Endothelial cell of umbilical vein (primary cell): ENCODE results near the gene PTPRF. TPM values are rescaled to one million over a fixed set of nuclear protein-coding genes. Genes with fewer than 3 reads are reported as not detected.

Experiments used
- BruUV-seq: library from RNA; stranded (reverse); fragments of 400-500 nt; replicated peaks from 2 replicates; lab custom pipeline; 2021; lab: Mats Ljungman, UMichigan
- CTCF ChIA-PET: fragments of 300-600, 350-600 bp; sonication (Branson Sonifier 250); formaldehyde crosslinking; loops from one replicate; lab custom pipeline; 2021; ENCODE audit warnings: antibody characterized with exemption, inconsistent platforms; lab: Charles Lee
- POLR2A ChIA-PET: fragments of 300-600, 350-600 bp; sonication (Branson Sonifier 250); formaldehyde crosslinking; loops from one replicate; lab custom pipeline; 2021; ENCODE audit warnings: antibody characterized with exemption, inconsistent platforms; lab: Charles Lee
- DNase-seq: peaks from one replicate; pipeline ENCODE4 v3.0.0-alpha.2; 2011; ENCODE audit warnings: low read depth, low spot score
- FAIRE-seq: peaks from 2 replicates; lab custom pipeline; 2011; peaks lifted over from hg19 to GRCh38; lab: Jason Lieb, UNC
- H2AFZ ChIP-seq: 2 replicates; pipeline ENCODE4 v1.6.0; 2012; ENCODE audit warnings: low read depth, low read length, control low read depth, inconsistent platforms
- H3K27ac ChIP-seq: 2 replicates; pipeline ENCODE4 v1.5.1; 2011; ENCODE audit warnings: low read depth, mild to moderate bottlenecking, control low read depth, low read length, moderate library complexity; ENCODE audit not compliant: insufficient read depth
- H3K27me3 ChIP-seq, 2 experiments: 2 replicates each; pipeline versions ENCODE4 v1.6.0 to v1.6.1; 2011; ENCODE audit warnings: low read length in 2 of 2, mixed read lengths in 1 of 2; ENCODE audit not compliant: control insufficient read depth in 2 of 2, insufficient read depth in 2 of 2
- H3K36me3 ChIP-seq, 2 experiments: 2 replicates in 1 of 2; 3 replicates in 1 of 2; pipeline ENCODE4 v1.5.1; 2011; ENCODE audit warnings: low read length in 2 of 2, mild to moderate bottlenecking in 1 of 2, moderate library complexity in 1 of 2; ENCODE audit not compliant: control insufficient read depth in 2 of 2, insufficient read depth in 2 of 2; ENCODE audit errors: extremely low read depth in 1 of 2
- H3K4me1 ChIP-seq: 3 replicates; pipeline ENCODE4 v1.5.1; 2011; ENCODE audit warnings: mild to moderate bottlenecking, low read length; ENCODE audit not compliant: control insufficient read depth, insufficient read depth; ENCODE audit errors: extremely low read depth
- H3K4me2 ChIP-seq: 2 replicates; pipeline ENCODE4 v1.6.1; 2011; ENCODE audit warnings: low read length, control low read depth, mixed read lengths; ENCODE audit not compliant: insufficient read depth
- H3K4me3 ChIP-seq, 3 experiments: fragments of 200-600 bp in 1 of 3; sonication (generic), shearing (Covaris generic) in 1 of 3; replicated peaks in 1 of 3; 2 replicates each; pipeline ENCODE4 v1.5.1; 2011 to 2016; ENCODE audit warnings: control low read depth in 3 of 3, low read length in 3 of 3, mild to moderate bottlenecking in 2 of 3, inconsistent platforms in 1 of 3, low read depth in 1 of 3, moderate library complexity in 1 of 3; ENCODE audit not compliant: insufficient read depth in 1 of 3
- H3K79me2 ChIP-seq: 2 replicates; pipeline ENCODE4 v1.6.0; 2012; ENCODE audit warnings: low read length, inconsistent platforms; ENCODE audit not compliant: control insufficient read depth, insufficient read depth
- H3K9ac ChIP-seq: replicated peaks from 2 replicates; pipeline ENCODE3; 2011; ENCODE audit warnings: low read length, control low read depth; ENCODE audit not compliant: insufficient read depth; ENCODE audit errors: extremely low read depth
- H3K9me1 ChIP-seq: replicated peaks from 3 replicates; pipeline ENCODE4 v1.6.0; 2011; ENCODE audit warnings: mild to moderate bottlenecking, low read length; ENCODE audit not compliant: control insufficient read depth, insufficient read depth; ENCODE audit errors: extremely low read depth
- H3K9me3 ChIP-seq: replicated peaks from 2 replicates; pipeline ENCODE4 v1.5.1; 2012; ENCODE audit warnings: low read length, inconsistent platforms; ENCODE audit not compliant: control insufficient read depth, insufficient read depth
- H4K20me1 ChIP-seq: replicated peaks from 2 replicates; pipeline ENCODE3; 2011; ENCODE audit warnings: mild to moderate bottlenecking, low read length; ENCODE audit not compliant: control insufficient read depth, insufficient read depth; ENCODE audit errors: extremely low read depth
- EZH2 ChIP-seq: IDR thresholded peaks from 2 replicates; pipeline ENCODE4 v1.6.1; 2012; ENCODE audit warnings: borderline replicate concordance, low read depth, mild to moderate bottlenecking, moderate library complexity, low read length, inconsistent platforms; ENCODE audit not compliant: severe bottlenecking
- FOS ChIP-seq: IDR thresholded peaks from 2 replicates; pipeline ENCODE4 v1.6.1; 2011; ENCODE audit warnings: mild to moderate bottlenecking, low read length, moderate library complexity, borderline replicate concordance; ENCODE audit not compliant: insufficient read depth
- GATA2 ChIP-seq: IDR thresholded peaks from 2 replicates; pipeline ENCODE4 v1.7.0; 2011; ENCODE audit warnings: low read depth, mild to moderate bottlenecking, moderate library complexity, mixed read lengths, low read length; ENCODE audit not compliant: insufficient read length, insufficient read depth
- JUN ChIP-seq: IDR thresholded peaks from 2 replicates; pipeline ENCODE4 v1.6.1; 2011; ENCODE audit warnings: borderline replicate concordance, low read depth; ENCODE audit not compliant: insufficient read length, insufficient read depth
- MYC ChIP-seq: IDR thresholded peaks from one replicate; pipeline ENCODE4 v1.6.1; 2011; ENCODE audit warnings: mild to moderate bottlenecking, low read depth, low read length
- POLR2A ChIP-seq: IDR thresholded peaks from 2 replicates; pipeline ENCODE4 v1.6.1; 2012; ENCODE audit warnings: low read depth, mild to moderate bottlenecking, control low read depth, low read length
- POLR2AphosphoS5 ChIP-seq: IDR thresholded peaks from 2 replicates; pipeline ENCODE4 v1.6.1; 2012; ENCODE audit warnings: low read depth, mild to moderate bottlenecking, control low read depth, low read length, moderate library complexity; ENCODE audit not compliant: insufficient read depth
- dilution Hi-C: fragments of 300-500 bp; cut with MboI; formaldehyde crosslinking; loops from one replicate; pipeline ENCODE4 v1.15.0; 2019; ENCODE audit warnings: low sequenced_read_pairs; ENCODE audit not compliant: extremely low pct_ligation_motif_present
- intact Hi-C: fragments of 100-400 bp; cut with micrococcal nuclease; formaldehyde crosslinking; loops from one replicate; pipeline ENCODE4 v1.10.0; 2022
- polyA plus RNA-seq, 4 experiments: library from polyadenylated mRNA; depleted of rRNA in 3 of 4; stranded (reverse) in 3 of 4; unstranded in 1 of 4; fragments of >200 nt; gene quantifications; 2 replicates each; pipeline versions ENCODE4 v1.2.1 to v1.2.3, GENCODE V29; 2011 to 2012; ENCODE audit warnings: missing spikeins in 1 of 4
- total RNA-seq: library from RNA; stranded (reverse); gene quantifications from 2 replicates; pipeline ENCODE4 v1.2.3, GENCODE V29; 2021
- TF ChIP-seq, protein P1 (sequence below), 2 donors: IDR thresholded peaks; 1 replicate in 1 of 2; 2 replicates in 1 of 2; pipeline ENCODE4 v1.5.1; 2011; ENCODE audit warnings: low read length in 2 of 2, mild to moderate bottlenecking in 2 of 2, moderate library complexity in 2 of 2, control low read depth in 1 of 2, inconsistent platforms in 1 of 2, low read depth in 1 of 2; ENCODE audit not compliant: insufficient read depth in 1 of 2; ENCODE audit errors: extremely low read depth in 1 of 2
- TF ChIP-seq, protein P2 (sequence below): IDR thresholded peaks from 2 replicates; pipeline ENCODE4 v1.6.1; 2011; ENCODE audit not compliant: insufficient read depth, insufficient read length

PTPRF gene
- total and polyA plus RNA-seq, 2 donors (not counting 3 experiments of a cell fraction or from before 2014, with no cell fraction given), result 217 to 338 TPM

DNA sequence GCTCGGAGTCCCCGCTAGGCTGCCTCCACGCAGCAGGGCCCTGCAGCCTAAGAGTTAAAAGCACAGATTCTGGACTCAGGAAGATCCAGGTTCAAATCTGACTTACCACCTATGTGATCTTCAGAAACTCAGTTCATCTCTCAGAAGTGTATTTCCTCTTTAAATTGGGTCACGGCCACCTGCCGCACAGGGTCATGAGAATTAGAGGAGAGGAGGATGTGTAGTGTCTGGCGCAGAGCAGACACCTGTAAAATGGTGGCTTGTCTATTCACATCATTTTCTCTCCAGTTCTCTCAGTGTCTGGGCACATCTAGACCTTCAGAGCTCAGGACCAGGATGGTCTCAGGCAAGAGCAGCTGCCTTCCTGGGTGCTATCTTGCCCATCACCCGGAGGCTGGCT, 45.8 kb downstream of the PTPRF start:
- TF ChIP-seq JUN (no peak), MYC (no peak), POLR2AphosphoS5 (no peak), EZH2 (no peak), GATA2 (no peak), FOS (no peak), POLR2A (no peak)
- TF ChIP-seq, protein P1, sequence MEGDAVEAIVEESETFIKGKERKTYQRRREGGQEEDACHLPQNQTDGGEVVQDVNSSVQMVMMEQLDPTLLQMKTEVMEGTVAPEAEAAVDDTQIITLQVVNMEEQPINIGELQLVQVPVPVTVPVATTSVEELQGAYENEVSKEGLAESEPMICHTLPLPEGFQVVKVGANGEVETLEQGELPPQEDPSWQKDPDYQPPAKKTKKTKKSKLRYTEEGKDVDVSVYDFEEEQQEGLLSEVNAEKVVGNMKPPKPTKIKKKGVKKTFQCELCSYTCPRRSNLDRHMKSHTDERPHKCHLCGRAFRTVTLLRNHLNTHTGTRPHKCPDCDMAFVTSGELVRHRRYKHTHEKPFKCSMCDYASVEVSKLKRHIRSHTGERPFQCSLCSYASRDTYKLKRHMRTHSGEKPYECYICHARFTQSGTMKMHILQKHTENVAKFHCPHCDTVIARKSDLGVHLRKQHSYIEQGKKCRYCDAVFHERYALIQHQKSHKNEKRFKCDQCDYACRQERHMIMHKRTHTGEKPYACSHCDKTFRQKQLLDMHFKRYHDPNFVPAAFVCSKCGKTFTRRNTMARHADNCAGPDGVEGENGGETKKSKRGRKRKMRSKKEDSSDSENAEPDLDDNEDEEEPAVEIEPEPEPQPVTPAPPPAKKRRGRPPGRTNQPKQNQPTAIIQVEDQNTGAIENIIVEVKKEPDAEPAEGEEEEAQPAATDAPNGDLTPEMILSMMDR (IDR thresholded peaks at IDR 0.05; ENCODE audit: extremely low read depth in 1 of 2, insufficient read depth in 1 of 2, low read depth in 1 of 2, low read length in 2 of 2), result no peak
- TF ChIP-seq, protein P2, sequence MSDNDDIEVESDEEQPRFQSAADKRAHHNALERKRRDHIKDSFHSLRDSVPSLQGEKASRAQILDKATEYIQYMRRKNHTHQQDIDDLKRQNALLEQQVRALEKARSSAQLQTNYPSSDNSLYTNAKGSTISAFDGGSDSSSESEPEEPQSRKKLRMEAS, result no peak
- no peaks in the 10 kb centered on the region for H3K4me1 ChIP-seq
- ChIA-PET POLR2A (no interaction called here), CTCF (interaction anchor here (1.0 kb wide), 1 partner anchor 22 kb away, joined by 3 read pairs; no protein-coding TSS in a partner anchor)
- H3K9me3 ChIP-seq, result no peaks in the 10 kb centered on the region
- peaks cover 13 to 56% of the 10 kb centered on the region in 2 experiments for H3K36me3 ChIP-seq
- no peak overlapping the region for H3K4me3 ChIP-seq
- no peak overlapping the region for H2AFZ ChIP-seq
- no peak overlapping the region for H3K27ac ChIP-seq
- H3K9me1 ChIP-seq, result no peaks in the 10 kb centered on the region
- FAIRE-seq (no peak), DNase-seq (no peak)
- H3K79me2 ChIP-seq, result no peaks in the 10 kb centered on the region
- no peak overlapping the region for H3K4me2 ChIP-seq
- H3K9ac ChIP-seq, result no peak overlapping the region
- no TSS peak for BruUV-seq
- intact Hi-C loops, result no loop called here
- dilution Hi-C loops, result no loop called here
- H3K27me3 ChIP-seq, result no peaks in the 10 kb centered on the region
- no peaks in the 10 kb centered on the region for H4K20me1 ChIP-seq
